NCI-H146 treated with DMSO at 0.1 percent for 48 hours (cell line): ENCODE results near the gene NUAK2.
"Not testable (repeated sequence)": the region's sequence is repeated elsewhere in the genome, so short reads cannot be mapped to it uniquely, and the experiment has no call there.

ENCODE experiments used
- DNase-seq: peaks from one replicate; lab custom pipeline; 2025; ENCODE audit not compliant: unreplicated experiment; lab: John Stamatoyannopoulos, UW

Gene NUAK2

GRCh38 chr1:205321162-205321958, at the start of gene NUAK2:
Gene NUAK2 (minus strand): TSS chr1:205321745. CDS start chr1:205321628, 117 bp downstream.
- DNase-seq, result peak; percentile 63

- peak; percentile 65 for DNase-seq
Measured at GRCh38 chr1:205370780-205371179, 49.2 kb upstream of the NUAK2 start.

GRCh38 chr1:205369701-205370123, 48.2 kb upstream of the NUAK2 start:
- DNase-seq, result no peak

- DNase-seq, result no peak
Measured at GRCh38 chr1:205368478-205368877, 46.9 kb upstream of the NUAK2 start.

DNA sequence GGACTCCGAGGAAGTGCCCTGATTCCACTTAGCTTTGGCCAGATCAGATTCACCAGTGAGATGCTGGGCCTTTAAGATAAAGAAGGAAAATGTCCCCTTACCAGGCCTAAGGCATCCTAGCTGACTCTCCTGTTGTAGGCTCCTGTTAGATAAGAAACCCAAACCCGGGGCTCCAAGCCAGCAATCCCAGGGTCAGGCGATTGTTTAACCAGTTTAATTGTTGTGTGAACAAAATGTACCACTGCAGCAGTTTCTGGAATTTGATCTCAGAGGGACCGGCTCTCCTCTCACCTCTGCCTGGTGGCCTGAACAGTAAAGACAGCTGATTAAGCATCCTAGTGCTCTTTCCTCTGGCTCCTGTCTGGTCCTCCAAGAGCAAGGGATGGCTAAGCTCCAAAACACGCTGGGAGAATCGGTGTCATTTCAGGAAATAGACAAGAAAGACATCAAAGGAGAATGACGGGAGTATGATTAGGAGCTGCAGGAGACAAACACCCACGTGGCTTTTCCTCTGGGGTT, 44.5 kb upstream of the NUAK2 start:
- DNase-seq, result peak; percentile 72

GRCh38 chr1:205365086-205365485, 43.5 kb upstream of the NUAK2 start:
- DNase-seq, result not testable (repeated sequence)

DNA sequence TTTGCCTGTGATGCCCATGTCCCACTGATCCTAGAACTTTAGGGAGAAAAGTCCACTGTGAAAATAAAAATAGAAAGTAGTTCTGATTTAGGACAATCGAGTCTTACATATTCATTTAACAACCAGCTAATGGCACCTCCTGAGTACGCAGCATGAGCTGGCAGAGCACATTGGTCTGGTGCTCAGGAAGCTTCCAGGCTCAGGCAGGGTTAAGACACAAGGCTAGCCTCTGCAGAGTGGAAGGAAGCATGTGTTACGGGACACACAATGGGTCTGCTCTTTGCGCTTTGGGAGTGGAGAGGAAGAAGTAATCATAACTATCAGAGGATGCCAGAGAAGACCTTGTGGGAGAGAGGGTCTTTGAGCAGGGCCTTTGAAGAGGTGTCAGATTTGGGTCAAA, 39.3 kb upstream of the NUAK2 start:
- no peak for DNase-seq

- DNase-seq, result peak; percentile 52
Measured at GRCh38 chr1:205359771-205360565, 38.4 kb upstream of the NUAK2 start.

DNA sequence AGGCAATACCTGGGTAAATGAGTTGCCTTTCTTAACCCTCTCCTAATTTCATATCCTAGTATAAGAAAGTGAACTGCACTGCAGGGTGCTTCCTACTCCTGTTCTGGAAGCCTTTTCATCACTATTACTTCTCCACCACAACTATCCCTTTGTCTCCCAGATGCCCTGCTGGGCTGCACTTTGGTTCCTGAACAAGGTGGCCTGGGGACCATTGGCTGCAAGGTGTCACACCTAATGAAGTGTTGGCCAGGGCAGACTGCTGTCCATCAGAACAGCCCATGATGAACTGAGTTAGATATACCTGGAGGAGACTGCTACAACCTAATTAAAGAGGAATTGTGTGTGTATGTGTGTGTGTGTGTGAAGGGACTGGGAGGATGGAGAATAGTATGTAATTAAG, 37.0 kb upstream of the NUAK2 start:
- no peak for DNase-seq

DNA sequence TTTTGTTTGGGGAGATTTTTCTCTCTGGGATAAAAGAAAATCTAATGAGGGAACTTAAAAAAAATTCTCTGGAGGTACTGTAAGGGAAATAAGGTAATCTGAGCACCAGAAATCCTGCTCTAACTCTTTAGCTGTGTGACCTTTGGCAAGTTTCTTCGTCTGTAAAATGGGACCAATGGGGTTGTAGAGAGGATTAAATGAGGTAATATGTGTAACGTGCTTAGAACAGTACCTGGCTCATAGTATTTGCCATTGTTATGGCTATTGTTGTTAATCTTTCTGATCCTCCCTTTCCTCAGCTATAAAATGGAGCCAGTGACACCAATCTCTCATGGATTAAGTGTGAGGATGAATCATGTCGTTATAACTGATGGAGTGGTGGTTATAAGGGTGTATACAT, 36.0 kb upstream of the NUAK2 start:
- no peak for DNase-seq

DNA sequence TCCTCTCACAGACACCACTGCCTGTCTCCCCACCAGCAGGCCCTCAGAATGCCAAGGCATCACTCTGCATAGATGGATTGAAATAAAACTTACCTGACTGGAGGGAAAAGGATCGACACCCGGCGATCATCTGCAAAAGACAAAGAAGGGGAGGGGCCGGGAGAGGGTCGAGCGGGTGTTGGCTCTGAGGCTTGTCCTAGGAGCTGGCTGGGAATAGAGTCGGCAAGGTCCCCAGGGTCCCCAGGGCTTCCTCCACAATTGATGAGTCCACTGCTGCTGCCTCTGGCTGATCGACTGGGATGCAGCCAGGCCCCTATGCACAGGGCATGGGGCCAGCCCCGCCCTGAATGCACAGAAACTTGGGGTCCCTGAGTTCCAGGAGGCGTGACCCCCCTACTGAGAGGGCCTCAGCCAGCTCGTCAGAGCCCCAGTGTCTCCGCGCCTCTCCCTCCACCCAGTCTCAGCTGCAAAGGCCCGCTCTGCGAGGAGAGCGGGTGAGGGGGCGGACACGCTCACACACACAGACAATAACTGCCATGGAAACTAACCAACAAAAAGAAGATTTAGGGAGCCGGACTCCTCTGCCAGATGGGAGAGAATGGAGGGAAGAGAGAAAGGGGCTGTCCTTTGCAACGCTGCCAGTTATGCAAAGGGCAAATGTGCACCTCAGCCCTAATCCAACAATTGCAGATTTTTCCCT, 35.0 kb upstream of the NUAK2 start, which contains the start of gene KLHDC8A:
Gene KLHDC8A, minus strand, starts transcription at position 483 of the 700 bp plus-strand sequence. CDS start 13,318 bp downstream, outside the sequence.
- DNase-seq, result no peak

DNA sequence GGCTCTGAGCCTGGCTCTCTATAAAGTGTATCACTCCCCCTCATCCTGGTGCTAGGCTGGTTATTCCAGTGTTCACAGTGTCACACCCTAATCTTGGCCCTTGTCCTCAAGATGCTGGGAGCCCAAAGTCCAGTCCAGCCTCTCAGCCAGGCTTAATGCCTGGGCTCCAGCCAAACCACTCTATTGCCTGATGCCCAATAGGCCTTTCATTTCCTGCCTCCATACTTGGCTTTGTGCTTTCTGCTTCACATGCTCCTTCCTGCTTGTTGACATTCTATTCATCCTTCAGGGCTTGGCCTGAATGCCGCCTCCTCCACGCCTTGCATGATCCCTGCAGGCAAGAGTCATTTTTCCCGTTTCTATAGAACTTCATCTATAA, 33.5 kb upstream of the NUAK2 start:
- DNase-seq, result no peak

GRCh38 chr1:205354259-205355074, 32.9 kb upstream of the NUAK2 start:
- DNase-seq, result peak; percentile 36

DNA sequence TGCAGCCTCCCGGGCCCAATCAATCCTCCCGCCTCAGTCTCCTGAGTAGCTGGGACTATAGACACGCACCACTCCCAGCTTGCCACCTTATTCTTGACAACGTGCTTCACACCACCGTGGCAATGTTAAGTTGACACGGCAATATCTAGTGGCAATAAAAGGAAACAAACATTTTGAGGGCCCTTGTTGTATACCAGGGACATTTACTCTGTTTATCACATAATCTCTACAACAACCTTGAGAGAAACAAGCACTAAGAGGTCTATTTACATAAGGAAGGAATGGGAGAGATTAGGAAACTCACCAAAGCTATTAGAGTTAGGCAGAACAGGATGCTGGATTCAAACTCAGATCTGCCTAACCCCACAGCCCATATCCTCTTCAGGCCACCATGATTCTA, 32.1 kb upstream of the NUAK2 start:
- no peak for DNase-seq

DNA sequence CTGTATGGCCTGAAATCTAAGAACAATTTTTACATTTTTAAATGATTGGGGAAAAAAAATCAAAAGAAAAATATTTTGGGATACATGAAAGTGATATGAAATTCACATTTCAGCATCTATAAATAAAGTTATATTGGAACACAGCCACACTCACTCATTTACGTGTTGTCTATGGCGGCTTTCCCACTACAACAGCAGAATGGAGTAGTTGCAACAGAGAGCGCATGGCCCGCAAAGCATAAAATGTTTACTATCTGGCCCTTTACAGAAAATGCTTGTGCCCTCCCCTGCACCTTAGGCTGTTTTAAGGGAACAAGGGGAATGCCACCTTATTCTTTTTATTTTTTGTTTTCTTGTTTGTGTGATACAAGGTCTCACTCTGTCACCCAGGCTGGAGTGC, 31.6 kb upstream of the NUAK2 start:
- DNase-seq, result no peak

DNA sequence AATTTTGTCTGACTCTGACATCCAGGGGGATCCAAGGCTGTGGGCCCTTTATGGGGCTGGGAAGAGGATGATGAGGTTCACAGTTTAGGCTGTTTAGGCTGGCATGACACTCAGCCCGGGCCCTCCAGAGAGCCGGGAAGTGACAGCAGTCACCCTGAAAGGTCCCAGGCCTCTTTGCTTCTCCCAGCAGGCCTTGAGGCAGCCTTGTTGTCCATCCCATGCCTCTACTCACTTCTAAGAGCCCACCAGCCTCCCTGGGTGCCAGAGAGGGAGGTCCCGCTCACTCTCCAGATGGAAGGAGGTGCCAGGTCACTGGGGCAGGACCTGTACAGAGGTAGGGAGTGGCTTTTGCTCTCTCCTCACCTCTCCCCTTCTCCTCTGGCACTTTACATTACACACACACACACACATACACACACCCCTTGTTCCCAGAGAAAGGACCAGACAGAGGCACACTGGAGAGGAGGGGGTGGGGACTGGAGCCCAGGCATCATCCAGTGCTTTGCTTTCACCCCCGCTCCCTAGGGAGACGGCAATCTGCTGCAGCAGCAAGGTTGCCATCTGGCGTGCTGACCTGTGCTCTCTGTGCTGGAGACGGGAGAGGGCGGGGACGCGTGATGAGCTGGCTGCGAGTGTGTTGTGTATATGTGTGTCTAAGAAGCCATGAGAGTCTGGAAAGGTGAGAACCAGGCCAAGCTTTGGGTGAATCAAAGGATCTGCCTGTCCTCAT, 30.6 kb upstream of the NUAK2 start:
- peak; percentile 67 for DNase-seq

DNA sequence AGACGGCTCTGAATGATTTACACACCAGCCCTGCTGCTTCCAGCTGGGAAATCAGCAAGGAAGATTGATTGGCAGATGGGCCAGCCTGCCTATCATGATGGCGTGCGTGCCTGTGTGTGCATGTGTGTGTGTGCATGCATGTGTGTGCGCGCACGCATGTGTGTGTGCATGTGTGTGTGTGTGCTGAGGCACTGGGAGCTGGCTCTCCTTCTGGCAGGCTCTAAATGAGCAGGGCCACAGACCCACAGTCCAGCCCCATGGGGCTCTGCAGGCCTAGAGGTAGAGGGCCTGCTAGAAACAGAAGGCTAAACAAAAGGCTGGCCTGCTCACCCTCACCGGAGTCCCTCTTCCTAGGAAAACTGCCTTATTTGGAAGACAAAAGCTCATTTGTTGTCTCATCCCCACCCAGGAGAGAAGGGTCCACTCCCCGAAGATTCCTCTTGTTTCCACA, 29.2 kb upstream of the NUAK2 start:
- no peak for DNase-seq

- DNase-seq, result no peak
Measured at GRCh38 chr1:205350124-205350523, 28.6 kb upstream of the NUAK2 start.
